ENCODE data around the gene APEX1.
"Not testable (repeated sequence)": the region's sequence is repeated elsewhere in the genome, so short reads cannot be mapped to it uniquely, and the experiment has no call there.

Gene APEX1

GRCh38 chr14:20436363-20436755 lies 18.7 kb upstream of the APEX1 start:
- no peak for DNase-seq

- no peak for DNase-seq
Measured at GRCh38 chr14:20438664-20439063, 16.4 kb upstream of the APEX1 start.

- no peak for DNase-seq
Measured at GRCh38 chr14:20440465-20440864, 14.6 kb upstream of the APEX1 start.

- no peak for DNase-seq
Measured at GRCh38 chr14:20440882-20441281, 14.1 kb upstream of the APEX1 start.

GRCh38 chr14:20441461-20441860 lies 13.6 kb upstream of the APEX1 start:
- no peak for DNase-seq

GRCh38 chr14:20443650-20444049 lies 11.4 kb upstream of the APEX1 start:
- not testable (repeated sequence) for DNase-seq

GRCh38 chr14:20446889-20447288 lies 8.1 kb upstream of the APEX1 start:
- no peak for DNase-seq

- not testable (repeated sequence) for DNase-seq
Measured at GRCh38 chr14:20452831-20453230, 2.2 kb upstream of the APEX1 start.

GRCh38 chr14:20455355-20456300 lies 602 bp downstream of the APEX1 start:
- no peak for DNase-seq

GRCh38 chr14:20456971-20457370 lies 1.9 kb downstream of the APEX1 start:
- no peak for DNase-seq

- DNase-seq, result no peak
Measured at GRCh38 chr14:20458031-20458789, 3.2 kb downstream of the APEX1 start.

- peak; percentile 79 for DNase-seq
Measured at GRCh38 chr14:20460458-20461224, 5.6 kb downstream of the APEX1 start.

- peak; percentile 100 for DNase-seq
Measured at GRCh38 chr14:20461225-20462141, 6.5 kb downstream of the APEX1 start, which contains the start of gene PIP4P1. TSS of gene PIP4P1 (minus strand) at chr14:20461434. CDS start at chr14:20461325, 109 bp downstream.

GRCh38 chr14:20468764-20469241 lies 13.8 kb downstream of the APEX1 start:
- no peak for DNase-seq

GRCh38 chr14:20469242-20469889 lies 14.3 kb downstream of the APEX1 start, which contains the start of gene PNP:
TSS of gene PNP (plus strand) at chr14:20469406. CDS start at chr14:20469525, 119 bp downstream.
- DNase-seq, result peak; percentile 94

- DNase-seq, result peak; percentile 60
Measured at GRCh38 chr14:20469890-20470602, 15.0 kb downstream of the APEX1 start.

- DNase-seq, result no peak
Measured at GRCh38 chr14:20470603-20470901, 15.5 kb downstream of the APEX1 start.

- DNase-seq, result no peak
Measured at GRCh38 chr14:20472536-20473169, 17.6 kb downstream of the APEX1 start.

- DNase-seq, result no peak
Measured at GRCh38 chr14:20476776-20477175, 21.8 kb downstream of the APEX1 start.

Measured in CD4-positive, alpha-beta T cell treated with Interleukin-17A for 1 hour (primary cell).